Kidney (tissue), 14 donors: Measurements from ENCODE around the gene SVIL. TPM values are rescaled to one million over a fixed set of nuclear protein-coding genes. Genes with fewer than 3 reads are reported as not detected.

Experiments used
- DNase-seq, 5 donors: peaks; one replicate each; pipeline ENCODE4 v3.0.0-alpha.2; 2013 to 2020
- FAIRE-seq: peaks from 2 replicates; lab custom pipeline; 2012; peaks lifted over from hg19 to GRCh38; lab: Jason Lieb, UNC
- H3K27ac ChIP-seq, 2 donors: one replicate each; pipeline ENCODE4 v1.7.0; 2013; ENCODE audit warnings: low read depth in 2 of 2, low read length in 2 of 2, inconsistent platforms in 1 of 2
- H3K27me3 ChIP-seq: one replicate; pipeline ENCODE4 v1.7.1; 2013; ENCODE audit warnings: low read length, inconsistent platforms; ENCODE audit not compliant: control insufficient read depth, insufficient read depth
- H3K36me3 ChIP-seq, 3 donors: one replicate each; pipeline versions ENCODE4 v1.7.0 to v1.7.1; 2013; ENCODE audit warnings: low read length in 3 of 3, control low read depth in 1 of 3, inconsistent platforms in 1 of 3; ENCODE audit not compliant: insufficient read depth in 3 of 3, control insufficient read depth in 2 of 3
- H3K4me1 ChIP-seq, 3 donors: one replicate each; pipeline versions ENCODE4 v1.7.0 to v1.7.1; 2013; ENCODE audit warnings: low read length in 3 of 3, inconsistent platforms in 1 of 3, low read depth in 1 of 3; ENCODE audit not compliant: control insufficient read depth in 2 of 3, insufficient read depth in 2 of 3
- H3K4me3 ChIP-seq, 3 donors: one replicate each; pipeline versions ENCODE4 v1.7.0 to v1.8.1; 2013; ENCODE audit warnings: low read length in 3 of 3, control low read depth in 1 of 3, inconsistent platforms in 1 of 3
- H3K9ac ChIP-seq, 3 donors: one replicate each; pipeline versions ENCODE4 v1.7.0 to v1.7.1; 2013; ENCODE audit warnings: low read length in 3 of 3, control low read depth in 1 of 3, inconsistent platforms in 1 of 3
- H3K9me3 ChIP-seq, 3 donors: one replicate each; pipeline versions ENCODE4 v1.7.0 to v1.7.1; 2013; ENCODE audit warnings: low read length in 3 of 3, control low read depth in 1 of 3, inconsistent platforms in 1 of 3; ENCODE audit not compliant: control insufficient read depth in 2 of 3, insufficient read depth in 1 of 3
- CTCF ChIP-seq: IDR thresholded peaks from 3 replicates; pipeline ENCODE4 v1.5.1; 2012; ENCODE audit warnings: mild to moderate bottlenecking, moderate library complexity, borderline replicate concordance; ENCODE audit not compliant: insufficient read depth; ENCODE audit errors: extremely low read depth
- intact Hi-C: fragments of 100-400 bp; cut with DNase I; formaldehyde crosslinking; loops from one replicate; pipeline ENCODE4 v1.11.1; 2022
- polyA plus RNA-seq: library from polyadenylated mRNA; stranded (reverse); fragments of 350-450 nt; fragmentation: Illumina TruSeq; extraction: RNeasy Lipid Tissue Mini Kit (QIAGEN cat#74804); gene quantifications from one replicate; pipeline ENCODE4 v1.2.3, GENCODE V29; 2014; ENCODE audit warnings: low read depth, low replicate concordance; ENCODE audit not compliant: insufficient read depth
- total RNA-seq: library from RNA; stranded (reverse); fragmentation: NEBNext Ultra II Directional; extraction: Animal tissue kit (Norgen Biotek cat#: 25700); gene quantifications from one replicate; pipeline ENCODE4 v1.2.1, GENCODE V29; 2021
- donor health status: control.
- donor health status: control.
- donor health status: control.
- donor health status: control.
- donor health status: control.
- donor health status: DM: yes; HTN: yes; CAD: no.
- donor health status: Normal renal cell carcinoma (clear cell type).

Gene SVIL
- total and polyA plus RNA-seq, 2 donors from 2014 or later: 7.4 to 94.4 TPM

DNA sequence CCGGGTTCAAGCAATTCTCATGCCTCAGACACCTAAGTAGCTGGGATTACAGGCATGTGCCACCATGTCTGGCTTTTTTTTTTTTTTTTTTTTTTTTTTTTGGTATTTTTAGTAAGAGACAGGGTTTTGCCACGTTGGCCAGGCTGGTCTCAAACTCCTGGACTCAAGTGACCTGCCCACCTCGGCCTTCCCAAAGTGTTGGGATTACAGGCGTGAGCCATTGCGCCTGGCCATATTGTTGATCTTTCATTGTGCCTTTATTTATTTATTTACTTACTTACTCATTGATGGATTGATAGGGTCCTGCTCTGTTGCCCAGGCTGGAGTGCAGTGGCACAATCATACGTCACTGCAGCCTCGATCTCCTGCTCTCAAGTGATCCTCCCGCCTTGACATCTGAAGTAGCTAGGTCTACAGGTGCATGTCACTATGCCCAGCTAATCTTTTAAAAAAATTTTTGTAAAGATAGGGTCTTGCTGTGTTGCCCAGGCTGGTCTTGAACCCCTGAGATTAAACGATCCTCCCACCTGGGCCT lies 30.4 kb downstream of the SVIL start:
- Histone ChIP-seq H3K9ac (no peak overlapping the region), H3K9me3 (no peaks in the 10 kb centered on the region), H3K4me1 (no peaks in the 10 kb centered on the region), H3K27ac (no peak overlapping the region), H3K36me3 (no peaks in the 10 kb centered on the region), H3K27me3 (no peaks in the 10 kb centered on the region), H3K4me3 (no peak overlapping the region)
- FAIRE-seq (no peak), DNase-seq (no peak)
- intact Hi-C loops: no loop called here
- TF ChIP-seq CTCF: no peak

- FAIRE-seq (no peak), DNase-seq (no peak)
- Histone ChIP-seq H3K27me3 (no peaks in the 10 kb centered on the region), H3K9ac (no peak overlapping the region), H3K4me3 (no peak overlapping the region), H3K27ac (no peak overlapping the region), H3K36me3 (no peaks in the 10 kb centered on the region), H3K9me3 (no peaks in the 10 kb centered on the region), H3K4me1 (no peaks in the 10 kb centered on the region)
- no peak for TF ChIP-seq CTCF
- intact Hi-C loops: no loop called here
Measured at GRCh38 chr10:29603223-29603896, 31.4 kb downstream of the SVIL start.

DNA sequence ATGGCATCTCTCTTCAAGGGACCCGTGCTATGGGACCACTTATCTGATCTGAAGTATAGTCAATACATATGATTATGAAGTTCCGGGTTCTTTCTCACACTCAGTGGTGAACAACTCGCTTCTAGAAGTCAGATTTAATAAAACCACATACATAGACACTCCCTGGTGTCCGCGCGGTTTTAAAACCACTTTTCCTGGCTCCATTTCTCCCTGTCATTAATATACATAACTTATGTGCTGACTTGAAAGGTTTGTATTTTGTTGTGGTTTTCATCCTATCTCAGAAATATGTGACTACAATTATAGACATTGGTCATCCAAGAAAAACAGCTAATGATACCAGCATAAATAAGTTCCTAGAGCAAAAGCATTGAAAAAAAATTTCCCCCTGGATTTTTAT lies 34.0 kb downstream of the SVIL start:
- no peaks in the 10 kb centered on the region for H3K4me1 ChIP-seq
- no peaks in the 10 kb centered on the region for H3K9me3 ChIP-seq
- intact Hi-C loops: no loop called here
- TF ChIP-seq CTCF: no peak
- no peak overlapping the region for H3K4me3 ChIP-seq
- H3K36me3 ChIP-seq: no peaks in the 10 kb centered on the region
- DNase-seq: no peak
- FAIRE-seq: no peak
- H3K9ac ChIP-seq: no peak overlapping the region
- no peaks in the 10 kb centered on the region for H3K27me3 ChIP-seq
- H3K27ac ChIP-seq: no peak overlapping the region
